ENCODE results near the gene ABL1. TPM values are rescaled to one million over a fixed set of nuclear protein-coding genes. Genes with fewer than 3 reads are reported as not detected.

The ABL1 gene
- total and polyA plus RNA-seq, 4 donors = 23.3 to 60.0 (median 37.7) TPM

DNA sequence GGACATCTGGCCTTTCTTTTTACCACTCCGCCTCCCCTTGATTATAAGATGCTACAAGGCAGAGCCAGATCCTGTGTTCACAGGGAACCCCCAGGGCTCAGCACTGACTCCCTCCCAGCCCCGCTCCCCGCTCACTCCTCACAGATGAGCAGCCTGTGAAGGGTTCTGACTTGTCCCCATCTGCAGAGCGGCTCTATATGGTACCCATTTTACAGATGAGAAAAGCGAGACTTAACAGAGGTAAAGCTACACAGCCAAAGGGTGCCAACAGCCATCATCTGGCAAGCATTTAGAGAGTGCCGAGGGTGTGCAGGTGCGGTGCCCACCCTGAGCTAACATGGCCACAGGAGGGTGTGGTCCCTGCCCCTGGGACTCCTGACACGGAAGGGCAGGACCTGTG lies 85.2 kb downstream of the ABL1 start:
- Histone ChIP-seq H3K9ac (ENCODE audit: insufficient read depth in 1 of 2, low read length in 2 of 2) (no peak overlapping the region), H3K4me3 (no peak overlapping the region), H3K4me1 (ENCODE audit: control insufficient read depth in 5 of 5, insufficient read depth in 5 of 5, low read length in 5 of 5) (peaks cover 0 to 15% (median 0%) of the 10 kb centered on the region in 5 donors), H3K27ac (ENCODE audit: low read depth in 1 of 2, low read length in 1 of 2) (no peak overlapping the region), H3K9me3 (ENCODE audit: control insufficient read depth in 4 of 4, insufficient read depth in 3 of 4, low read length in 3 of 4) (no peaks in the 10 kb centered on the region), H3K27me3 (ENCODE audit: control insufficient read depth in 3 of 3, insufficient read depth in 3 of 3, low read length in 2 of 3) (peaks cover 0 to 37% (median 0%) of the 10 kb centered on the region in 3 donors), H3K36me3 (ENCODE audit: control insufficient read depth in 4 of 4, insufficient read depth in 4 of 4, low read length in 4 of 4) (no peaks in the 10 kb centered on the region)
- no peak for ATAC-seq (ENCODE audit: insufficient read depth, low FRiP score)
- TF ChIP-seq, protein P1, sequence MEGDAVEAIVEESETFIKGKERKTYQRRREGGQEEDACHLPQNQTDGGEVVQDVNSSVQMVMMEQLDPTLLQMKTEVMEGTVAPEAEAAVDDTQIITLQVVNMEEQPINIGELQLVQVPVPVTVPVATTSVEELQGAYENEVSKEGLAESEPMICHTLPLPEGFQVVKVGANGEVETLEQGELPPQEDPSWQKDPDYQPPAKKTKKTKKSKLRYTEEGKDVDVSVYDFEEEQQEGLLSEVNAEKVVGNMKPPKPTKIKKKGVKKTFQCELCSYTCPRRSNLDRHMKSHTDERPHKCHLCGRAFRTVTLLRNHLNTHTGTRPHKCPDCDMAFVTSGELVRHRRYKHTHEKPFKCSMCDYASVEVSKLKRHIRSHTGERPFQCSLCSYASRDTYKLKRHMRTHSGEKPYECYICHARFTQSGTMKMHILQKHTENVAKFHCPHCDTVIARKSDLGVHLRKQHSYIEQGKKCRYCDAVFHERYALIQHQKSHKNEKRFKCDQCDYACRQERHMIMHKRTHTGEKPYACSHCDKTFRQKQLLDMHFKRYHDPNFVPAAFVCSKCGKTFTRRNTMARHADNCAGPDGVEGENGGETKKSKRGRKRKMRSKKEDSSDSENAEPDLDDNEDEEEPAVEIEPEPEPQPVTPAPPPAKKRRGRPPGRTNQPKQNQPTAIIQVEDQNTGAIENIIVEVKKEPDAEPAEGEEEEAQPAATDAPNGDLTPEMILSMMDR (IDR thresholded peaks at IDR 0.05; ENCODE audit: control extremely low read depth, extremely low read depth) = no peak
- WGBS, 2 donors = 90 to 94% methylated on average over 8 of the region's 8 CpGs
- no peak for DNase-seq

DNA sequence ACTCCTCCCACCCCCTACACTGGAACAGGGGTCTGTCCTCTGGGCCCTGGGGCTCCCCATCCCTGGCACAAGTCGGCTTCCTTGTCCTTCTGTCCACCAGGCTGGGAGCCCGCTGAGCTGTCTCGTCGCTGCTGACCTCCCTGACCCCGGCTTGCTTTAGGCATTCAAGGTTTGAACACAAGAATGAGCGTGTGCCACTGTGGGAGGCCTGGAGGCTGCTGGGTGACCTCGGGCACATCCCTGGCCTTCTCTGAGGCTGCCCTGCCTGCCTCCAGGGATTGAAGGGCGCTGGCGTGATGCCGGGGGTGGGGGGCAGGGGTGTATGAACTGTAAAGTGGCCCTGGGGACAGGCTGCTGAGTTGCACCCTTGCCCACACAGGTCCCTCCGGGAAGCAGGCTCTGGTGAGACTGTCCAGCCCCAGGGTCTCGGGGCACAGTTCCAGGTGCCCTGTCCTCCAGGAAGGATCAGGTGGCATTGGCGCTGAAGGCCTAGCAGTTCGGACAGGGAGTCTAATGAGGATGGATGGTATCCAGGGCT lies 85.8 kb downstream of the ABL1 start:
- Histone ChIP-seq H3K36me3 (ENCODE audit: control insufficient read depth in 4 of 4, insufficient read depth in 4 of 4, low read length in 4 of 4) (no peaks in the 10 kb centered on the region), H3K9ac (ENCODE audit: insufficient read depth in 1 of 2, low read length in 2 of 2) (no peak overlapping the region), H3K27me3 (ENCODE audit: control insufficient read depth in 3 of 3, insufficient read depth in 3 of 3, low read length in 2 of 3) (peaks cover 0 to 34% (median 0%) of the 10 kb centered on the region in 3 donors), H3K4me1 (ENCODE audit: control insufficient read depth in 5 of 5, insufficient read depth in 5 of 5, low read length in 5 of 5) (peaks cover 0 to 15% (median 0%) of the 10 kb centered on the region in 5 donors), H3K9me3 (ENCODE audit: control insufficient read depth in 4 of 4, insufficient read depth in 3 of 4, low read length in 3 of 4) (no peaks in the 10 kb centered on the region), H3K4me3 (no peak overlapping the region), H3K27ac (ENCODE audit: low read depth in 1 of 2, low read length in 1 of 2) (no peak overlapping the region)
- WGBS, 2 donors = 70 to 77% methylated on average over 14 of the region's 14 CpGs
- TF ChIP-seq, protein P1 (IDR thresholded peaks at IDR 0.05; ENCODE audit: control extremely low read depth, extremely low read depth) = no peak
- DNase-seq = no peak
- ATAC-seq (ENCODE audit: insufficient read depth, low FRiP score) = no peak

DNA sequence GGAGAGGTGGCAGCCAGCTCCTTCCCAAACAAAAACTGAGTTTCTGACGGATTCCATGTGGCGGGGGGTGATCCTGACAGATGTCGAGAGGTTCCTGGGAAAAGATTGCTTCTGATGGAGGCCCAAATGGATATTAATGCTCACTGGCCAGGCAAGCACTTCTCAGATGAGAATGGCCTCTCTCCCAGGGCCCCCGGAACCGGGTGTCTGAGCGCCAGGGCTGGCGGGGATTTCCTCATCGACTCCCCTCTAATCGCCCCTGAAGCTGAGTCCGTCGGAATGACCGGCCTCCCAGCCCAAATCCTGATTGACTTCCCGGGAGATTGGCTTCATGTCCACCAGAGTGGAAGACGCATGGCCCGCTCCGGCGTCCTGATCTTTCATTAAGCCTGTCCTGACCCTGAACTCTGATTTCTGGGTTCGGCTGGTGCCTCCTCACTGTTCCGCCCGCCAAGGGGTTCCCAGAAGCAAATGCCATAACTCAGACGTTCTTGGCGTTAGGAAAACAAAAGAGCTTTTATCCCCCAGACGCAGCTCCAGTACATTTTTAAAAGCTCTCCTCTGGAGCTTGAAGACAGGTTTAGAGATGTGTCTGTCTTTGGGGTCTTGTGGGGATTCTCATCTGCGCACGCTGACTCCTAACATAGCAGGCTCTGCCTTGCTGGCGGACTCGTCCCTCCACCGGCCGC lies 86.4 kb downstream of the ABL1 start:
- peak; percentile 67 to 70 (median 68) for DNase-seq
- Histone ChIP-seq H3K27me3 (ENCODE audit: control insufficient read depth in 3 of 3, insufficient read depth in 3 of 3, low read length in 2 of 3) (peaks cover 0 to 36% (median 0%) of the 10 kb centered on the region in 3 donors), H3K9ac (ENCODE audit: insufficient read depth in 1 of 2, low read length in 2 of 2) (no peak overlapping the region)

More for the DNA sequence above, 86.4 kb downstream of the ABL1 start:
- H3K27ac ChIP-seq (ENCODE audit: low read depth in 1 of 2, low read length in 1 of 2) = no peak overlapping the region
- H3K36me3 ChIP-seq (ENCODE audit: control insufficient read depth in 4 of 4, insufficient read depth in 4 of 4, low read length in 4 of 4) = no peaks in the 10 kb centered on the region
- no peak for ATAC-seq (ENCODE audit: insufficient read depth, low FRiP score)
- TF ChIP-seq, protein P1 (IDR thresholded peaks at IDR 0.05; ENCODE audit: control extremely low read depth, extremely low read depth) = no peak
- no peak overlapping the region for H3K4me3 ChIP-seq
- H3K9me3 ChIP-seq (ENCODE audit: control insufficient read depth in 4 of 4, insufficient read depth in 3 of 4, low read length in 3 of 4) = peaks cover 0 to 2% (median 0%) of the 10 kb centered on the region in 4 donors
- 56 to 71% methylated on average over 29 of the region's 29 CpGs for WGBS, 2 donors
- peaks cover 0 to 15% (median 0%) of the 10 kb centered on the region in 5 donors for H3K4me1 ChIP-seq (ENCODE audit: control insufficient read depth in 5 of 5, insufficient read depth in 5 of 5, low read length in 5 of 5)

All from lung (tissue), 12 donors.